OCI-LY1 (cell line): ENCODE measurements around the gene CFAP65.

Source experiments
- H2AFZ ChIP-seq: fragments of 200-600 bp; sonication (generic), shearing (Covaris generic); 2 replicates; pipeline ENCODE4 v1.6.0; 2014; ENCODE audit warnings: antibody characterized with exemption, mild to moderate bottlenecking, low read length
- H3F3A ChIP-seq: fragments of 200-600 bp; sonication (generic), shearing (Covaris generic); 2 replicates; pipeline ENCODE4 v1.6.0; 2014; ENCODE audit warnings: mild to moderate bottlenecking, antibody characterized with exemption, low read length, moderate library complexity; ENCODE audit not compliant: insufficient read depth
- H3K27ac ChIP-seq: fragments of 200-600 bp; sonication (generic); 2 replicates; pipeline ENCODE4 v1.5.1; 2014; ENCODE audit warnings: low read length, mixed run types, mild to moderate bottlenecking, low read depth; ENCODE audit not compliant: poor library complexity, severe bottlenecking
- H3K27me3 ChIP-seq: fragments of 200-600 bp; sonication (generic); 2 replicates; pipeline ENCODE4 v1.6.0; 2014; ENCODE audit warnings: antibody characterized with exemption, mild to moderate bottlenecking, low read length, moderate library complexity; ENCODE audit not compliant: insufficient read depth
- H3K36me3 ChIP-seq: fragments of 200-600 bp; sonication (generic); 2 replicates; pipeline ENCODE4 v1.6.1; 2014; ENCODE audit warnings: mild to moderate bottlenecking, antibody characterized with exemption, low read length, moderate library complexity, mixed read lengths; ENCODE audit not compliant: insufficient read depth
- H3K4me1 ChIP-seq: fragments of 200-600 bp; sonication (generic); 2 replicates; pipeline ENCODE4 v1.5.1; 2014; ENCODE audit warnings: mild to moderate bottlenecking, low read length, moderate library complexity; ENCODE audit not compliant: insufficient read depth, severe bottlenecking
- H3K4me2 ChIP-seq: fragments of 200-600 bp; sonication (generic), shearing (Covaris generic); 2 replicates; pipeline ENCODE4 v1.6.1; 2014; ENCODE audit warnings: low read length
- H3K4me3 ChIP-seq: fragments of 200-600 bp; sonication (generic); 2 replicates; pipeline ENCODE4 v1.5.1; 2014; ENCODE audit warnings: low read length, low read depth, mild to moderate bottlenecking, mixed read lengths; ENCODE audit not compliant: poor library complexity, severe bottlenecking
- H3K79me2 ChIP-seq: fragments of 200-600 bp; shearing (Covaris generic); 2 replicates; pipeline ENCODE4 v1.6.1; 2016; ENCODE audit warnings: mixed run types, low read length, mixed read lengths; ENCODE audit not compliant: insufficient read depth
- H3K9ac ChIP-seq: fragments of 200-600 bp; sonication (generic), shearing (Covaris generic); 2 replicates; pipeline ENCODE4 v1.6.1; 2014; ENCODE audit warnings: mild to moderate bottlenecking, low read length, mixed read lengths
- H3K9me2 ChIP-seq: fragments of 200-600 bp; sonication (generic), shearing (Covaris generic); 2 replicates; pipeline ENCODE4 v1.6.1; 2014; ENCODE audit warnings: low read depth, mild to moderate bottlenecking, low read length, mixed read lengths
- H3K9me3 ChIP-seq: fragments of 200-600 bp; shearing (Covaris generic); 2 replicates; pipeline ENCODE4 v1.6.1; 2014; ENCODE audit warnings: low read length, mixed read lengths
- H4K20me1 ChIP-seq: fragments of 200-600 bp; sonication (generic), shearing (Covaris generic); 2 replicates; pipeline ENCODE4 v1.6.0; 2016; ENCODE audit warnings: mild to moderate bottlenecking, low read length; ENCODE audit not compliant: insufficient read depth
- EZH2 ChIP-seq: fragments of 200-600 bp; sonication (generic), shearing (Covaris generic); IDR thresholded peaks from 2 replicates; pipeline ENCODE4 v1.8.0; 2017; ENCODE audit warnings: borderline replicate concordance, mixed run types, mild to moderate bottlenecking, antibody characterized with exemption, low read length, moderate library complexity, mixed read lengths
- TF ChIP-seq, protein P1 (sequence below): fragments of 200-600 bp; sonication (generic), shearing (Covaris generic); IDR thresholded peaks from 2 replicates; pipeline ENCODE4 v1.5.1; 2017; ENCODE audit warnings: mild to moderate bottlenecking, antibody characterized with exemption, low read length, moderate library complexity, mixed read lengths

CFAP65 gene

DNA sequence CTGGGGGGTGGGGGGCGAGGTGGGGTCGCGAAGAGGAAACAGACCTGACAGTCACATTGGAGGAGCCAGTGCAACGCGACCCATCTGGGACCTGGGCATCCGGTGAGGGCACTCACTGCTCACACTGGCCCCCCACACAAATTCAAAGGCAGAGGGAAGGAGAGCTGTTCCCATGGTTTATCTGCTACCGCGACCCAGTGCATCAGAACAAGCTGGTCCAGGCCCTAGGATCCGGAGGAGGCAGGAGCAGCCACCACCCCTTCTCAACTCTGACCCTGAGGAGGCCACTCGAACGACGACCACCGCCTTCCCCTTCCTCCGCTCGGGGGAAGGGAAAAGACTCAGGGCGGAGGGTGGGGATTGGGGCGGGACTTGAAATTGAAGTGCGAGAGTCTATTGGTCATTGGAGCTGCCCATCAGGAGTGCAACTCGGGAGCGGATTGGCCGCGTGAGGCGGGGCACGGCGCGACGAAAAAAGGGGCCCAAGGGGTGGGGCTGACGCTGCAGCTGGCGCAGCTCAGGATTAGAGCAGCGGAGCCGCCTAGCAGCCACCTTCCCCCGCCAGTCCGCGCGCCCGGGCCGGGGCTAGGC, 82.1 kb downstream of the CFAP65 start, which contains the start of gene CDK5R2:
Gene CDK5R2 (plus strand): TSS at position 526 of the 591 bp plus-strand sequence. CDS start 155 bp downstream, outside the sequence.
- H3K27me3 ChIP-seq = no peaks in the 10 kb centered on the region
- H3K9ac ChIP-seq = peak within 1 kb of the TSS; percentile 41; the same call in 1 of the 2 replicates

GRCh38 chr2:218958276-218958675, 83.0 kb downstream of the CFAP65 start:
- Histone ChIP-seq H3K27me3 (no peaks in the 10 kb centered on the region), H3K4me1 (peaks cover 3% of the 10 kb centered on the region), H3K79me2 (no peaks in the 10 kb centered on the region), H2AFZ (no peak overlapping the region), H3K27ac (no peak overlapping the region), H3K9me3 (no peaks in the 10 kb centered on the region), H3K9me2 (no peaks in the 10 kb centered on the region), H3K4me3 (no peak overlapping the region), H4K20me1 (no peaks in the 10 kb centered on the region), H3K9ac (no peak overlapping the region), H3K36me3 (no peaks in the 10 kb centered on the region), H3K4me2 (no peak overlapping the region), H3F3A (no peaks in the 10 kb centered on the region)
- TF ChIP-seq EZH2 = no peak
- TF ChIP-seq, protein P1, sequence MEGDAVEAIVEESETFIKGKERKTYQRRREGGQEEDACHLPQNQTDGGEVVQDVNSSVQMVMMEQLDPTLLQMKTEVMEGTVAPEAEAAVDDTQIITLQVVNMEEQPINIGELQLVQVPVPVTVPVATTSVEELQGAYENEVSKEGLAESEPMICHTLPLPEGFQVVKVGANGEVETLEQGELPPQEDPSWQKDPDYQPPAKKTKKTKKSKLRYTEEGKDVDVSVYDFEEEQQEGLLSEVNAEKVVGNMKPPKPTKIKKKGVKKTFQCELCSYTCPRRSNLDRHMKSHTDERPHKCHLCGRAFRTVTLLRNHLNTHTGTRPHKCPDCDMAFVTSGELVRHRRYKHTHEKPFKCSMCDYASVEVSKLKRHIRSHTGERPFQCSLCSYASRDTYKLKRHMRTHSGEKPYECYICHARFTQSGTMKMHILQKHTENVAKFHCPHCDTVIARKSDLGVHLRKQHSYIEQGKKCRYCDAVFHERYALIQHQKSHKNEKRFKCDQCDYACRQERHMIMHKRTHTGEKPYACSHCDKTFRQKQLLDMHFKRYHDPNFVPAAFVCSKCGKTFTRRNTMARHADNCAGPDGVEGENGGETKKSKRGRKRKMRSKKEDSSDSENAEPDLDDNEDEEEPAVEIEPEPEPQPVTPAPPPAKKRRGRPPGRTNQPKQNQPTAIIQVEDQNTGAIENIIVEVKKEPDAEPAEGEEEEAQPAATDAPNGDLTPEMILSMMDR = no peak

More for the DNA sequence above, 82.1 kb downstream of the CFAP65 start, which contains the start of gene CDK5R2:
- Histone ChIP-seq H3K79me2 (no peaks in the 10 kb centered on the region), H3K4me3 (peak within 1 kb of the TSS; percentile 53), H3K9me3 (no peaks in the 10 kb centered on the region), H3K4me1 (peaks cover 3% of the 10 kb centered on the region), H3K27ac (no peak within 1 kb of the TSS), H2AFZ (no peak within 1 kb of the TSS), H3K36me3 (no peaks in the 10 kb centered on the region), H3F3A (no peaks in the 10 kb centered on the region), H3K4me2 (peak within 1 kb of the TSS; percentile 56), H3K9me2 (no peaks in the 10 kb centered on the region), H4K20me1 (no peaks in the 10 kb centered on the region)
- TF ChIP-seq, protein P1 = no peak
- no peak for TF ChIP-seq EZH2

GRCh38 chr2:218957671-218958070, 83.6 kb downstream of the CFAP65 start:
- no peaks in the 10 kb centered on the region for H3K27me3 ChIP-seq
- no peaks in the 10 kb centered on the region for H3K9me3 ChIP-seq
- H3F3A ChIP-seq = no peaks in the 10 kb centered on the region
- no peak overlapping the region for H3K4me2 ChIP-seq
- no peaks in the 10 kb centered on the region for H4K20me1 ChIP-seq
- H3K9ac ChIP-seq = no peak overlapping the region
- no peak overlapping the region for H2AFZ ChIP-seq
- H3K9me2 ChIP-seq = no peaks in the 10 kb centered on the region
- no peaks in the 10 kb centered on the region for H3K36me3 ChIP-seq
- H3K4me1 ChIP-seq = peaks cover 3% of the 10 kb centered on the region
- TF ChIP-seq, protein P1 = no peak
- TF ChIP-seq EZH2 = no peak
- H3K79me2 ChIP-seq = no peaks in the 10 kb centered on the region
- no peak overlapping the region for H3K4me3 ChIP-seq
- H3K27ac ChIP-seq = no peak overlapping the region
